Uterus (tissue), 2 donors: Measurements from ENCODE around the gene MAP2K7.

Experiments
- CTCF ChIP-seq, 4 experiments: fragments of 200-600 bp in 2 of 4; fragments of 450-650 bp in 2 of 4; sonication (generic) in 2 of 4; IDR thresholded peaks; one replicate each; pipeline ENCODE4 v1.5.1; 2016 to 2019; ENCODE audit warnings: antibody characterized with exemption in 4 of 4, mild to moderate bottlenecking in 2 of 4, moderate library complexity in 1 of 4
- POLR2A ChIP-seq, 2 donors: fragments of 450-650 bp; IDR thresholded peaks; one replicate each; pipeline ENCODE4 v1.6.1; 2016; ENCODE audit warnings: antibody characterized with exemption in 2 of 2, mild to moderate bottlenecking in 1 of 2, moderate library complexity in 1 of 2

GRCh38 chr19:7894612-7895309 is 8.9 kb upstream of the MAP2K7 start:
- TF ChIP-seq POLR2A (IDR thresholded peaks at IDR 0.05) = no peak
- no peak for TF ChIP-seq CTCF (IDR thresholded peaks at IDR 0.05)
